Osteocyte (in vitro differentiated cells): Measurements from ENCODE around the gene GALNT2. TPM values are rescaled to one million over a fixed set of nuclear protein-coding genes. Genes with fewer than 3 reads are reported as not detected.

ENCODE experiments used
- DNase-seq: peaks from one replicate; pipeline ENCODE4 v3.0.0; 2021; ENCODE audit warnings: mixed read lengths; ENCODE audit not compliant: unreplicated experiment; ENCODE audit errors: extremely low spot score
- H3K27ac Mint-ChIP-seq: one replicate; pipeline ENCODE4 v1.8.0; 2021; ENCODE audit warnings: mild to moderate bottlenecking, mixed read lengths; ENCODE audit not compliant: unreplicated experiment
- H3K27me3 Mint-ChIP-seq: one replicate; pipeline ENCODE4 v1.8.0; 2021; ENCODE audit warnings: mixed read lengths; ENCODE audit not compliant: unreplicated experiment
- H3K36me3 Mint-ChIP-seq: one replicate; pipeline ENCODE4 v1.8.0; 2021; ENCODE audit warnings: mixed read lengths; ENCODE audit not compliant: unreplicated experiment
- H3K4me1 Mint-ChIP-seq: one replicate; pipeline ENCODE4 v1.8.0; 2021; ENCODE audit warnings: mixed read lengths; ENCODE audit not compliant: unreplicated experiment
- H3K4me3 Mint-ChIP-seq: one replicate; pipeline ENCODE4 v1.8.0; 2021; ENCODE audit warnings: mild to moderate bottlenecking, moderate library complexity, mixed read lengths; ENCODE audit not compliant: unreplicated experiment
- H3K9me3 Mint-ChIP-seq: one replicate; pipeline ENCODE4 v1.8.0; 2021; ENCODE audit warnings: mixed read lengths; ENCODE audit not compliant: unreplicated experiment
- CTCF ChIP-seq: fragments of 200-600 bp; sonication (generic); IDR thresholded peaks from 2 replicates; pipeline ENCODE4 v1.5.0; 2021; ENCODE audit warnings: antibody characterized with exemption, mild to moderate bottlenecking, moderate library complexity
- total RNA-seq: library from RNA; stranded (reverse); gene quantifications from 2 replicates; pipeline ENCODE4 v1.2.1, GENCODE V29; 2021

Gene GALNT2
- total RNA-seq, 1 donor from 2014 or later: 149 TPM

- no peak for DNase-seq
- TF ChIP-seq CTCF: no peak
- Mint-ChIP-seq H3K9me3 (no peaks in the 10 kb centered on the region), H3K36me3 (peaks cover 1% of the 10 kb centered on the region), H3K27me3 (no peaks in the 10 kb centered on the region), H3K27ac (peak overlapping the region; percentile 74), H3K4me3 (no peak overlapping the region), H3K4me1 (peaks cover 73% of the 10 kb centered on the region)
These were observed 79.0 kb downstream of the GALNT2 start for GRCh38 chr1:230145953-230146476.

GRCh38 chr1:230146709-230147108 lies 79.7 kb downstream of the GALNT2 start:
- no peaks in the 10 kb centered on the region for H3K27me3 Mint-ChIP-seq
- peaks cover 1% of the 10 kb centered on the region for H3K36me3 Mint-ChIP-seq
- H3K4me1 Mint-ChIP-seq: peaks cover 71% of the 10 kb centered on the region
- no peaks in the 10 kb centered on the region for H3K9me3 Mint-ChIP-seq
- no peak overlapping the region for H3K27ac Mint-ChIP-seq
- no peak for DNase-seq
- no peak overlapping the region for H3K4me3 Mint-ChIP-seq
- no peak for TF ChIP-seq CTCF

GRCh38 chr1:230147253-230148125 lies 80.5 kb downstream of the GALNT2 start:
- Mint-ChIP-seq H3K4me1 (peaks cover 73% of the 10 kb centered on the region), H3K4me3 (no peak overlapping the region), H3K36me3 (peaks cover 4% of the 10 kb centered on the region), H3K27me3 (no peaks in the 10 kb centered on the region), H3K27ac (peak overlapping the region; percentile 31), H3K9me3 (no peaks in the 10 kb centered on the region)
- no peak for DNase-seq
- no peak for TF ChIP-seq CTCF

GRCh38 chr1:230148126-230148652 lies 81.2 kb downstream of the GALNT2 start:
- H3K27ac Mint-ChIP-seq: peak overlapping the region; percentile 31
- no peak overlapping the region for H3K4me3 Mint-ChIP-seq
- no peak for TF ChIP-seq CTCF
- peaks cover 3% of the 10 kb centered on the region for H3K36me3 Mint-ChIP-seq
- H3K27me3 Mint-ChIP-seq: no peaks in the 10 kb centered on the region
- DNase-seq: no peak
- no peaks in the 10 kb centered on the region for H3K9me3 Mint-ChIP-seq
- peaks cover 66% of the 10 kb centered on the region for H3K4me1 Mint-ChIP-seq
